Duodenal mucosa (tissue), 2 donors: ENCODE measurements around the gene NLGN1.

ENCODE experiments used
- H3K27ac ChIP-seq: one replicate; pipeline ENCODE4 v1.7.0; 2013; ENCODE audit warnings: low read depth, low read length
- H3K27me3 ChIP-seq, 2 donors: one replicate each; pipeline ENCODE4 v1.7.0; 2013; ENCODE audit warnings: low read length in 2 of 2, control low read depth in 1 of 2; ENCODE audit not compliant: insufficient read depth in 2 of 2, control insufficient read depth in 1 of 2
- H3K36me3 ChIP-seq, 2 donors: one replicate each; pipeline ENCODE4 v1.7.0; 2013; ENCODE audit warnings: low read length in 2 of 2, control low read depth in 1 of 2; ENCODE audit not compliant: insufficient read depth in 2 of 2, control insufficient read depth in 1 of 2
- H3K4me1 ChIP-seq, 2 donors: one replicate each; pipeline ENCODE4 v1.7.0; 2013; ENCODE audit warnings: low read length in 2 of 2, control low read depth in 1 of 2; ENCODE audit not compliant: insufficient read depth in 2 of 2, control insufficient read depth in 1 of 2
- H3K4me3 ChIP-seq, 2 donors: one replicate each; pipeline ENCODE4 v1.7.0; 2013; ENCODE audit warnings: low read length in 2 of 2, low read depth in 1 of 2
- H3K9ac ChIP-seq, 2 donors: one replicate each; pipeline ENCODE4 v1.7.0; 2013; ENCODE audit warnings: low read length in 2 of 2, low read depth in 1 of 2
- H3K9me3 ChIP-seq, 2 donors: one replicate each; pipeline ENCODE4 v1.7.0; 2013; ENCODE audit warnings: low read length in 2 of 2, control low read depth in 1 of 2; ENCODE audit not compliant: control insufficient read depth in 1 of 2

The NLGN1 gene

GRCh38 chr3:173742491-173742890 is 344.9 kb downstream of the NLGN1 start:
- Histone ChIP-seq H3K4me1 (no peaks in the 10 kb centered on the region), H3K4me3 (no peak overlapping the region), H3K27me3 (no peaks in the 10 kb centered on the region), H3K36me3 (no peaks in the 10 kb centered on the region), H3K27ac (no peak overlapping the region), H3K9ac (no peak overlapping the region), H3K9me3 (no peaks in the 10 kb centered on the region)

- H3K4me1 ChIP-seq = no peaks in the 10 kb centered on the region
- no peak overlapping the region for H3K9ac ChIP-seq
- H3K36me3 ChIP-seq = no peaks in the 10 kb centered on the region
- no peaks in the 10 kb centered on the region for H3K9me3 ChIP-seq
- no peak overlapping the region for H3K4me3 ChIP-seq
- H3K27me3 ChIP-seq = no peaks in the 10 kb centered on the region
- no peak overlapping the region for H3K27ac ChIP-seq
Measured at GRCh38 chr3:173743111-173743510, 345.6 kb downstream of the NLGN1 start.

GRCh38 chr3:173743516-173743915 is 346.0 kb downstream of the NLGN1 start:
- Histone ChIP-seq H3K36me3 (no peaks in the 10 kb centered on the region), H3K9me3 (no peaks in the 10 kb centered on the region), H3K4me1 (no peaks in the 10 kb centered on the region), H3K27me3 (no peaks in the 10 kb centered on the region), H3K9ac (no peak overlapping the region), H3K4me3 (no peak overlapping the region), H3K27ac (no peak overlapping the region)

- Histone ChIP-seq H3K9ac (no peak overlapping the region), H3K4me1 (no peaks in the 10 kb centered on the region), H3K27ac (no peak overlapping the region), H3K9me3 (no peaks in the 10 kb centered on the region), H3K4me3 (no peak overlapping the region), H3K27me3 (no peaks in the 10 kb centered on the region), H3K36me3 (no peaks in the 10 kb centered on the region)
Measured at GRCh38 chr3:173744479-173744878, 346.9 kb downstream of the NLGN1 start.

- no peaks in the 10 kb centered on the region for H3K9me3 ChIP-seq
- H3K27ac ChIP-seq = no peak overlapping the region
- H3K4me3 ChIP-seq = no peak overlapping the region
- no peak overlapping the region for H3K9ac ChIP-seq
- no peaks in the 10 kb centered on the region for H3K4me1 ChIP-seq
- no peaks in the 10 kb centered on the region for H3K27me3 ChIP-seq
- no peaks in the 10 kb centered on the region for H3K36me3 ChIP-seq
Measured at GRCh38 chr3:173744895-173745294, 347.4 kb downstream of the NLGN1 start.

- H3K36me3 ChIP-seq = no peaks in the 10 kb centered on the region
- H3K9ac ChIP-seq = no peak overlapping the region
- no peaks in the 10 kb centered on the region for H3K9me3 ChIP-seq
- no peaks in the 10 kb centered on the region for H3K27me3 ChIP-seq
- no peak overlapping the region for H3K4me3 ChIP-seq
- no peak overlapping the region for H3K27ac ChIP-seq
- H3K4me1 ChIP-seq = no peaks in the 10 kb centered on the region
Measured at GRCh38 chr3:173745952-173746682, 348.6 kb downstream of the NLGN1 start.

GRCh38 chr3:173747427-173747826 is 349.9 kb downstream of the NLGN1 start:
- Histone ChIP-seq H3K9me3 (no peaks in the 10 kb centered on the region), H3K9ac (no peak overlapping the region), H3K27ac (no peak overlapping the region), H3K4me1 (no peaks in the 10 kb centered on the region), H3K36me3 (no peaks in the 10 kb centered on the region), H3K4me3 (no peak overlapping the region), H3K27me3 (no peaks in the 10 kb centered on the region)

GRCh38 chr3:173748105-173748504 is 350.6 kb downstream of the NLGN1 start:
- Histone ChIP-seq H3K9me3 (no peaks in the 10 kb centered on the region), H3K36me3 (no peaks in the 10 kb centered on the region), H3K4me3 (no peak overlapping the region), H3K4me1 (no peaks in the 10 kb centered on the region), H3K27me3 (no peaks in the 10 kb centered on the region), H3K27ac (no peak overlapping the region), H3K9ac (no peak overlapping the region)

- Histone ChIP-seq H3K4me1 (no peaks in the 10 kb centered on the region), H3K36me3 (no peaks in the 10 kb centered on the region), H3K9ac (no peak overlapping the region), H3K27ac (no peak overlapping the region), H3K4me3 (no peak overlapping the region), H3K27me3 (no peaks in the 10 kb centered on the region), H3K9me3 (no peaks in the 10 kb centered on the region)
Measured at GRCh38 chr3:173750095-173750494, 352.6 kb downstream of the NLGN1 start.

GRCh38 chr3:173750591-173750990 is 353.0 kb downstream of the NLGN1 start:
- Histone ChIP-seq H3K27ac (no peak overlapping the region), H3K4me1 (no peaks in the 10 kb centered on the region), H3K27me3 (no peaks in the 10 kb centered on the region), H3K9me3 (no peaks in the 10 kb centered on the region), H3K36me3 (no peaks in the 10 kb centered on the region), H3K9ac (no peak overlapping the region), H3K4me3 (no peak overlapping the region)

GRCh38 chr3:173753593-173753992 is 356.0 kb downstream of the NLGN1 start:
- Histone ChIP-seq H3K9me3 (no peaks in the 10 kb centered on the region), H3K9ac (no peak overlapping the region), H3K4me3 (no peak overlapping the region), H3K27ac (no peak overlapping the region), H3K27me3 (no peaks in the 10 kb centered on the region), H3K36me3 (no peaks in the 10 kb centered on the region), H3K4me1 (no peaks in the 10 kb centered on the region)
